SH-SY5Y (cell line): ENCODE results near the gene MVK.

Source experiments
- GATA2 ChIP-seq: IDR thresholded peaks from 2 replicates; pipeline ENCODE4 v1.6.1; 2011; ENCODE audit warnings: mild to moderate bottlenecking, low read depth, low read length
- GATA3 ChIP-seq: IDR thresholded peaks from 2 replicates; pipeline ENCODE4 v1.6.1; 2011; ENCODE audit warnings: low read depth, mild to moderate bottlenecking, low read length, moderate library complexity

DNA sequence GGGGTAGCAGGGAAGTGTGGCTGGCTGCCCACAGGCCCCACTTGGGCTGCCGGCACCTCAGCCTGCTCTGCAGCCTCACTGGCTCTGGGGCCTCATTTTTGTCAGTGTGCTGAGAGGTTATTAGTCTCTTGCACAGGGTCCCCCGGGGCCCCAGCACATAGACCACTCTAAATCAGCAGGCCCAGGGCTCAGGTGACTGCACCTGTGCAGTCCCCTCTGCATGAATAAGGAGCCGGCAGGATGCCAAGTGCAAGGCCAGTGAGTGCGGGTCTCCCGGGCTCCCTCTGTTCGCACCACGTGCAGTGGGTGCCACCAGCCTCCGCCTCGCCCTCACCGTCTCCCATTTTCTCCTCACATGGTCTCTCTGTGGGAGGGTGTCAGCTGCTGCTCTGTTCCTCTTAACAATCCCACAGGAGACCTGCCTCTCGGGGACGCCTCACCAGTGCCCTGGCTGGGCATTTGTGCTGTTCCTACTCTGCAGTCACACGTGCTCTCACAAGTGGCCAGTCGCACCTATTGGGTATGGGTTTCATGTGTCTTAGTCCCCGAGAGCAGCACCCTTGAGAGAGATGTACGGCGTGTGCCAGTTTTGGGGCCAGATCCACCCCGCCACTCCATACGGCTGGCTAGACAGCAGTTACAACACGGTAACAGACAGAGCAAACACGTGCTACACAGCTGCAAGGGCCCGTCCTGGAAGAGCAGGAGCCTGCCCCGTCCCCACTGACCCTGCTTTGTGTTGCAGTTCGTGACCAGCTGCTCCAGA is 40.7 kb upstream of the MVK start:
- TF ChIP-seq GATA3 = no peak
- no peak for TF ChIP-seq GATA2
